Body of pancreas (tissue), 4 donors: ENCODE results near the gene DNAH7. TPM values are rescaled to one million over a fixed set of nuclear protein-coding genes. Genes with fewer than 3 reads are reported as not detected.

Experiments used
- ATAC-seq: fragments of 150-250 bp; one replicate; pipeline ENCODE4 v1.9.1; 2016
- DNase-seq, 4 donors: peaks; one replicate each; pipeline ENCODE4 v3.0.0-alpha.2; 2019
- H3K27ac ChIP-seq, 4 donors: fragments of 200-600 bp; sonication (generic); 1 replicate in 3 of 4; 2 replicates in 1 of 4; pipeline versions ENCODE4 v1.5.1 to v1.6.1; 2016 to 2019; ENCODE audit warnings: mild to moderate bottlenecking in 1 of 4, mixed read lengths in 1 of 4, moderate library complexity in 1 of 4
- H3K27me3 ChIP-seq, 2 donors: fragments of 200-600 bp; sonication (generic); one replicate each; pipeline ENCODE4 v1.6.0; 2016; ENCODE audit warnings: mild to moderate bottlenecking in 1 of 2
- H3K36me3 ChIP-seq, 2 donors: fragments of 200-600 bp; sonication (generic); replicated peaks in 1 of 2; 2 replicates each; pipeline ENCODE4 v1.5.1; 2016; ENCODE audit warnings: low read depth in 2 of 2; ENCODE audit not compliant: insufficient read depth in 1 of 2
- H3K4me1 ChIP-seq: fragments of 200-600 bp; sonication (generic); one replicate; pipeline ENCODE4 v1.6.0; 2016
- H3K4me3 ChIP-seq, 2 donors: fragments of 200-600 bp; sonication (generic); 1 replicate in 1 of 2; 2 replicates in 1 of 2; pipeline ENCODE4 v1.5.1; 2016 to 2019
- H3K9me3 ChIP-seq, 3 donors: fragments of 200-600 bp; sonication (generic); 1 replicate in 2 of 3; 2 replicates in 1 of 3; pipeline ENCODE4 v1.5.1; 2016
- CTCF ChIP-seq, 7 experiments: fragments of 450-650 bp in 4 of 7; fragments of 200-600 bp in 3 of 7; sonication (generic) in 3 of 7; IDR thresholded peaks; one replicate each; pipeline ENCODE4 v1.5.1; 2016 to 2019; ENCODE audit warnings: antibody characterized with exemption in 7 of 7
- POLR2A ChIP-seq, 3 donors: fragments of 450-650 bp; IDR thresholded peaks; one replicate each; pipeline ENCODE4 v1.6.1; 2016; ENCODE audit warnings: antibody characterized with exemption in 3 of 3, mild to moderate bottlenecking in 2 of 3
- WGBS, 2 donors: methylation state at CpG; one replicate each; pipeline ENCODE4 v1.1.5; 2017; 5-methylcytosine and 5-hydroxymethylcytosine counted together
- intact Hi-C: fragments of 100-400 bp; cut with DNase I; formaldehyde crosslinking; loops from one replicate; pipeline ENCODE4 v1.15.1; 2023
- total RNA-seq, 2 donors: library from RNA; depleted of rRNA; stranded (reverse); fragments of >200 nt; gene quantifications; one replicate each; pipeline ENCODE4 v1.1.0, GENCODE V29; 2016

DNAH7 gene
- total RNA-seq, 2 donors from 2014 or later: 7.8 to 11.2 TPM

- ATAC-seq (no peak), DNase-seq (no peak)
- TF ChIP-seq POLR2A (IDR thresholded peaks at IDR 0.05) (no peak), CTCF (IDR thresholded peaks at IDR 0.05) (no peak)
- no peaks in the 10 kb centered on the region for H3K4me1 ChIP-seq
- WGBS, 2 donors: 73 to 75% methylated on average over 5 of the region's 5 CpGs
- no peaks in the 10 kb centered on the region for H3K36me3 ChIP-seq
- intact Hi-C loops: no loop called here
- H3K4me3 ChIP-seq: no peak overlapping the region
- no peaks in the 10 kb centered on the region for H3K9me3 ChIP-seq
- no peak overlapping the region for H3K27ac ChIP-seq
- no peaks in the 10 kb centered on the region for H3K27me3 ChIP-seq
Observed at GRCh38 chr2:195737511-195738325, 330.9 kb downstream of the DNAH7 start.

GRCh38 chr2:195735347-195735746 lies 333.3 kb downstream of the DNAH7 start:
- no peak for TF ChIP-seq CTCF (IDR thresholded peaks at IDR 0.05)
- no peak for ATAC-seq
- intact Hi-C loops: no loop called here

GRCh38 chr2:195734931-195735330 lies 333.7 kb downstream of the DNAH7 start:
- H3K4me1 ChIP-seq: no peaks in the 10 kb centered on the region
- WGBS, 2 donors: 78 to 84% methylated on average over 2 of the region's 2 CpGs
- H3K27me3 ChIP-seq: no peaks in the 10 kb centered on the region
- no peaks in the 10 kb centered on the region for H3K36me3 ChIP-seq
- ATAC-seq: no peak
- intact Hi-C loops: no loop called here
- TF ChIP-seq CTCF (IDR thresholded peaks at IDR 0.05): no peak
- no peak for TF ChIP-seq POLR2A (IDR thresholded peaks at IDR 0.05)
- H3K9me3 ChIP-seq: no peaks in the 10 kb centered on the region
- no peak overlapping the region for H3K4me3 ChIP-seq
- H3K27ac ChIP-seq: no peak overlapping the region
- DNase-seq: no peak

More at GRCh38 chr2:195735347-195735746, 333.3 kb downstream of the DNAH7 start:
- 90 to 100% methylated on average over 1 of the region's 1 CpG for WGBS, 2 donors
- no peaks in the 10 kb centered on the region for H3K9me3 ChIP-seq
- no peaks in the 10 kb centered on the region for H3K4me1 ChIP-seq
- H3K27me3 ChIP-seq: no peaks in the 10 kb centered on the region
- no peak for DNase-seq
- H3K36me3 ChIP-seq: no peaks in the 10 kb centered on the region
- H3K27ac ChIP-seq: no peak overlapping the region
- no peak overlapping the region for H3K4me3 ChIP-seq

- intact Hi-C loops: no loop called here
- 93 to 96% methylated on average over 6 of the region's 6 CpGs for WGBS, 2 donors
- Histone ChIP-seq H3K9me3 (no peaks in the 10 kb centered on the region), H3K4me3 (no peak overlapping the region), H3K27ac (no peak overlapping the region), H3K27me3 (no peaks in the 10 kb centered on the region), H3K36me3 (no peaks in the 10 kb centered on the region), H3K4me1 (no peaks in the 10 kb centered on the region)
- TF ChIP-seq POLR2A (IDR thresholded peaks at IDR 0.05) (no peak), CTCF (IDR thresholded peaks at IDR 0.05) (no peak)
- no peak for ATAC-seq
- DNase-seq: no peak
Observed at GRCh38 chr2:195734395-195734794, 334.2 kb downstream of the DNAH7 start.

GRCh38 chr2:195733831-195734230 lies 334.8 kb downstream of the DNAH7 start:
- ATAC-seq: no peak
- DNase-seq: no peak
- no peaks in the 10 kb centered on the region for H3K4me1 ChIP-seq
- H3K36me3 ChIP-seq: no peaks in the 10 kb centered on the region
- no peak for TF ChIP-seq CTCF (IDR thresholded peaks at IDR 0.05)
- TF ChIP-seq POLR2A (IDR thresholded peaks at IDR 0.05): no peak
- H3K4me3 ChIP-seq: no peak overlapping the region
- intact Hi-C loops: no loop called here
- no peaks in the 10 kb centered on the region for H3K9me3 ChIP-seq
- no peaks in the 10 kb centered on the region for H3K27me3 ChIP-seq
- no peak overlapping the region for H3K27ac ChIP-seq
